ENCODE results near the gene FBLN1. TPM values are rescaled to one million over a fixed set of nuclear protein-coding genes. Genes with fewer than 3 reads are reported as not detected.
"Not testable (repeated sequence)": the region's sequence is repeated elsewhere in the genome, so short reads cannot be mapped to it uniquely, and the experiment has no call there.

The FBLN1 gene
- polyA plus RNA-seq, 1 of the 3 experiments (the other 2 are of a cell fraction), result 147 TPM

GRCh38 chr22:45535290-45535689, 32.6 kb downstream of the FBLN1 start:
- no peaks in the 10 kb centered on the region for H4K20me1 ChIP-seq (ENCODE audit: insufficient read depth)
- no peaks in the 10 kb centered on the region for H3K79me2 ChIP-seq (ENCODE audit: insufficient read depth)
- no peaks in the 10 kb centered on the region for H3K27me3 ChIP-seq (ENCODE audit: insufficient read depth)
- peaks cover 8% of the 10 kb centered on the region for H3F3A ChIP-seq (replicated peaks; ENCODE audit: insufficient read depth)
- H3K4me3 ChIP-seq (ENCODE audit: low read depth in 2 of 2, low read length in 1 of 2), result no peak overlapping the region
- no peaks in the 10 kb centered on the region for H3K9me3 ChIP-seq
- H3K36me3 ChIP-seq (replicated peaks in 1 of 2; ENCODE audit: control insufficient read depth in 1 of 2, insufficient read depth in 2 of 2, low read length in 1 of 2), result peaks cover 8 to 21% of the 10 kb centered on the region in 2 experiments
- H3K9ac ChIP-seq, result no peak overlapping the region
- peaks cover 21 to 34% of the 10 kb centered on the region in 2 experiments; a peak in 2 of 4 replicates for H3K4me1 ChIP-seq (ENCODE audit: control insufficient read depth in 1 of 2, insufficient read depth in 2 of 2, low read depth in 1 of 2, low read length in 1 of 2)
- H2AFZ ChIP-seq (ENCODE audit: low read depth), result no peak overlapping the region
- DNase-seq, result no peak
- POLR2A ChIA-PET, result no interaction called here
- TF ChIP-seq GATA2 (CRISPR knock-in tag; IDR thresholded peaks at IDR 0.05), result no peak
- no peak for TF ChIP-seq USF1 (IDR thresholded peaks at IDR 0.05; ENCODE audit: borderline replicate concordance, low read depth)
- TF ChIP-seq PBX3 (IDR thresholded peaks at IDR 0.05), result no peak
- H3K27ac ChIP-seq (ENCODE audit: low read depth in 2 of 2, low read length in 1 of 2), result no peak overlapping the region
- H3K4me2 ChIP-seq, result no peak overlapping the region
- 95% methylated on average over 7 of the region's 7 CpGs for WGBS (ENCODE audit: low lambda C conversion rate)
- H3K9me2 ChIP-seq, result no peaks in the 10 kb centered on the region
- CTCF ChIA-PET, result interaction anchor here (1.2 to 5.1 kb wide), 3 partner anchors 18 to 43 kb away, joined by 3 to 21 read pairs (median 4); no protein-coding TSS in a partner anchor

- Histone ChIP-seq H3K4me1 (ENCODE audit: control insufficient read depth in 1 of 2, insufficient read depth in 2 of 2, low read depth in 1 of 2, low read length in 1 of 2) (peaks cover 21 to 33% of the 10 kb centered on the region in 2 experiments; a peak in 2 of 4 replicates), H3K36me3 (replicated peaks in 1 of 2; ENCODE audit: control insufficient read depth in 1 of 2, insufficient read depth in 2 of 2, low read length in 1 of 2) (peaks cover 4 to 26% of the 10 kb centered on the region in 2 experiments)
- H2AFZ ChIP-seq (ENCODE audit: low read depth); DNase-seq; H4K20me1 ChIP-seq (ENCODE audit: insufficient read depth); H3K4me2 ChIP-seq; H3K27me3 ChIP-seq (ENCODE audit: insufficient read depth); H3F3A ChIP-seq (replicated peaks; ENCODE audit: insufficient read depth); H3K9ac ChIP-seq; H3K4me3 ChIP-seq (ENCODE audit: low read depth in 2 of 2, low read length in 1 of 2); H3K9me2 ChIP-seq; H3K79me2 ChIP-seq (ENCODE audit: insufficient read depth); POLR2A ChIA-PET; H3K27ac ChIP-seq (ENCODE audit: low read depth in 2 of 2, low read length in 1 of 2); H3K9me3 ChIP-seq: not testable (repeated sequence)
- WGBS (ENCODE audit: low lambda C conversion rate), result 96% methylated on average over 6 of the region's 6 CpGs
- CTCF ChIA-PET, result interaction anchor here (1.7 to 2.3 kb wide), 2 partner anchors 18 to 42 kb away, joined by 4 to 7 read pairs; no protein-coding TSS in a partner anchor
Measured at GRCh38 chr22:45535835-45536234, 33.2 kb downstream of the FBLN1 start.

GRCh38 chr22:45537734-45538181, 35.1 kb downstream of the FBLN1 start:
- peak; percentile 66 for DNase-seq
- 69% methylated on average over 6 of the region's 15 CpGs for WGBS (ENCODE audit: low lambda C conversion rate)
- Histone ChIP-seq H3K4me2 (peak overlapping the region; percentile 60; the same call in 1 of the 2 replicates), H3F3A (replicated peaks; ENCODE audit: insufficient read depth) (peaks cover 8% of the 10 kb centered on the region), H3K9me2 (no peaks in the 10 kb centered on the region), H3K4me1 (ENCODE audit: control insufficient read depth in 1 of 2, insufficient read depth in 2 of 2, low read depth in 1 of 2, low read length in 1 of 2) (peaks cover 18 to 21% of the 10 kb centered on the region in 2 experiments; a peak in 2 of 4 replicates), H3K9me3 (no peaks in the 10 kb centered on the region), H2AFZ (ENCODE audit: low read depth) (no peak overlapping the region), H3K4me3 (ENCODE audit: low read depth in 2 of 2, low read length in 1 of 2) (no peak overlapping the region), H3K27me3 (ENCODE audit: insufficient read depth) (no peaks in the 10 kb centered on the region), H4K20me1 (ENCODE audit: insufficient read depth) (no peaks in the 10 kb centered on the region), H3K27ac (ENCODE audit: low read depth in 2 of 2, low read length in 1 of 2) (peak overlapping the region; percentile 34 to 57), H3K36me3 (replicated peaks in 1 of 2; ENCODE audit: control insufficient read depth in 1 of 2, insufficient read depth in 2 of 2, low read length in 1 of 2) (peaks cover 0 to 43% of the 10 kb centered on the region in 2 experiments), H3K9ac (no peak overlapping the region), H3K79me2 (ENCODE audit: insufficient read depth) (no peaks in the 10 kb centered on the region)
- TF ChIP-seq NFIC (IDR thresholded peaks at IDR 0.05; ENCODE audit: borderline replicate concordance) (peak; percentile 80), EP300 (IDR thresholded peaks at IDR 0.05; ENCODE audit: borderline replicate concordance in 1 of 2, low read depth in 1 of 2, low read length in 1 of 2) (peak in 1 of 2 experiments; percentile 48; a peak in 1 of 4 replicates), MAX (IDR thresholded peaks at IDR 0.05; ENCODE audit: low read depth) (peak; percentile 32; the same call in 1 of the 2 replicates), GABPA (IDR thresholded peaks at IDR 0.05; ENCODE audit: low read depth) (no peak), RFX5 (IDR thresholded peaks at IDR 0.05; ENCODE audit: low read length) (no peak), MEF2A (IDR thresholded peaks at IDR 0.05; ENCODE audit: borderline replicate concordance, low read depth) (no peak), PBX3 (IDR thresholded peaks at IDR 0.05) (0 out of 2 replicates have a peak, but pooled peaks have one; percentile 4), FOSL2 (IDR thresholded peaks at IDR 0.05; ENCODE audit: borderline replicate concordance, low read depth) (0 out of 2 replicates have a peak, but pooled peaks have one; percentile 49)
- ChIA-PET CTCF (interaction anchor here (1.6 to 2.3 kb wide), 2 partner anchors 14 to 16 kb away, joined by 4 to 7 read pairs; no protein-coding TSS in a partner anchor), POLR2A (no interaction called here)
